Thymus (tissue), 11 donors: ENCODE results near the gene DMD. TPM values are rescaled to one million over a fixed set of nuclear protein-coding genes. Genes with fewer than 3 reads are reported as not detected.

Source experiments
- DNase-seq, 9 donors: peaks; one replicate each; pipeline ENCODE4 v3.0.0-alpha.2; 2013; ENCODE audit warnings: low spot score in 9 of 9, low read depth in 6 of 9, missing footprints in 1 of 9
- H3K27ac ChIP-seq, 2 donors: one replicate each; pipeline ENCODE4 v1.5.1; 2013; ENCODE audit warnings: control low read depth in 1 of 2, low read depth in 1 of 2, low read length in 1 of 2, mild to moderate bottlenecking in 1 of 2, moderate library complexity in 1 of 2
- H3K27me3 ChIP-seq, 2 donors: one replicate each; pipeline ENCODE4 v1.5.1; 2013; ENCODE audit warnings: low read length in 1 of 2; ENCODE audit not compliant: control insufficient read depth in 2 of 2, insufficient read depth in 1 of 2
- H3K36me3 ChIP-seq, 2 donors: one replicate each; pipeline ENCODE4 v1.5.1; 2013; ENCODE audit warnings: low read length in 1 of 2, mild to moderate bottlenecking in 1 of 2, moderate library complexity in 1 of 2; ENCODE audit not compliant: control insufficient read depth in 2 of 2, insufficient read depth in 2 of 2
- H3K4me1 ChIP-seq, 2 donors: one replicate each; pipeline ENCODE4 v1.5.1; 2013; ENCODE audit warnings: low read length in 2 of 2; ENCODE audit not compliant: control insufficient read depth in 2 of 2, insufficient read depth in 2 of 2
- H3K4me3 ChIP-seq, 2 donors: one replicate each; pipeline ENCODE4 v1.5.1; 2013; ENCODE audit warnings: low read length in 2 of 2, control low read depth in 1 of 2, mild to moderate bottlenecking in 1 of 2
- H3K9me3 ChIP-seq, 2 donors: one replicate each; pipeline ENCODE4 v1.5.1; 2013; ENCODE audit warnings: low read length in 1 of 2, mild to moderate bottlenecking in 1 of 2; ENCODE audit not compliant: control insufficient read depth in 2 of 2, insufficient read depth in 1 of 2
- WGBS: extraction: QIAGEN DNeasy Blood & Tissue Kit; methylation state at CpG from one replicate; pipeline ENCODE4 v1.1.7; 2013; 5-methylcytosine and 5-hydroxymethylcytosine counted together
- polyA plus RNA-seq: library from polyadenylated mRNA; stranded (reverse); fragments of 200-250 nt; gene quantifications from one replicate; pipeline ENCODE4 v1.2.3, GENCODE V29; 2013
- total RNA-seq: library from RNA; stranded (reverse); fragments of 120-200 nt; gene quantifications from one replicate; pipeline ENCODE4 v1.2.4, GENCODE V29; 2013
- donor health status: healthy.

The DMD gene
- total and polyA plus RNA-seq, 2 donors: 4.7 to 5.7 TPM

DNA sequence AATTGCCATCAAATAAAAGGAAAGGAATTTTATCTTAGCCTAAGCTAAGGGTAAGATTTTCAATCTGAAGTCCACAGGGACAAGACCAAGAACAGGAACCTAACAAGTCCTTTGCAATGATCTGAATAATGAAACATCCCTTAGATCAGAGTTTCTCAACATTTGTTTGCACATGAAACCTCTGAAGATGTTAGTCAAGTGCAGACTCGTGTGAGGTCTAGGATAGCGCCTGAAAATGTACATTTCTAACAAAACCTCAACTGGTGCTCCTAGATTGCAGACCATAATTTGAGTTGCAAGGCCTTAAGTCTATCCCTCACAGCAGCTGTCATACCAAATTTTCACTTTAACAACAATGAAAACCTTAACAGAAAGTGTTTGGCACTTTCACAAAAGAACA, 337.6 kb downstream of the DMD start:
- Histone ChIP-seq H3K27me3 (no peaks in the 10 kb centered on the region), H3K9me3 (peaks cover 0 to under 1% of the 10 kb centered on the region in 2 donors), H3K4me3 (no peak overlapping the region), H3K4me1 (no peaks in the 10 kb centered on the region), H3K27ac (no peak overlapping the region), H3K36me3 (no peaks in the 10 kb centered on the region)
- DNase-seq: no peak
- WGBS: 88% methylated on average over 2 of the region's 2 CpGs

DNA sequence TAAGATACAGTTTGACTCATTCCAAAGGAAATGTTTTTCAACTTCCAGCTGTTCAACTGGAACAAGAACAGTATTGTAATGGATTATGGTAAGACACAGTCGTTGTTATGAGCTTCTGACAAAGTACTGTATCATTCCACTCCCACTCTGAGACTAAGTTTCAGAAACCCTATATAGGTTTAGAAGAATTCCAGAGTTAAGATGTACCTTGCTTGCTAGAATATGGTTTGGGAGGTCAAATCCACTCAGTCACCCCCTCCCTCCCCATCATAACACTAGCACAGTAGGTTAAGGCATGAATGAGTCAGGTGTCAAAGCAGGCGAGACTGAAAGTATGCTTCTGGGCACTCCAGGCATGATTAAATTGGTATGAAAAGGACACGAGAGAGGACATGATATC, 339.7 kb downstream of the DMD start:
- Histone ChIP-seq H3K4me1 (no peaks in the 10 kb centered on the region), H3K9me3 (peaks cover 0 to 9% of the 10 kb centered on the region in 2 donors), H3K27me3 (no peaks in the 10 kb centered on the region), H3K36me3 (no peaks in the 10 kb centered on the region), H3K27ac (no peak overlapping the region), H3K4me3 (no peak overlapping the region)
- no peak for DNase-seq
- WGBS: 59% methylated on average over 3 of the region's 3 CpGs

DNA sequence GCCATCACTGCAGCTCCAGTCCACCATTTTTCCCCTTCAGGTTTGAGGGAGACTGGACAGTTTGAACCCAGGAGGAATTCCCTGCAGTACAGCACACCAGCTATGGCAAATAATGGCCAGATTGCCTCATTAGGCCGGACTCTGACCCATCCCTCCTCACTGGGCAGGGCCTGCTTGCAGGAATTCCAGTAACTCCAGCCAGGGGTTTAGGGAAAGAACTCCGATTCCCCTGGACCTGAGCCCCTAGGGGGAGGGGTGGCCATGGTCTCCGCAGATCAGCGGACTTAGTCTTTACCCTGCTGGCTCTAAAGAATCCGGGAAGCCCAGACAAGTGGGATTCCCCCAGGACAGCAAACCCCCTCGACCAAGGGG, 342.8 kb downstream of the DMD start:
- H3K9me3 ChIP-seq: peaks cover 0 to 9% of the 10 kb centered on the region in 2 donors
- no peaks in the 10 kb centered on the region for H3K36me3 ChIP-seq
- H3K4me3 ChIP-seq: no peak overlapping the region
- 88% methylated on average over 6 of the region's 6 CpGs for WGBS
- no peaks in the 10 kb centered on the region for H3K4me1 ChIP-seq
- H3K27me3 ChIP-seq: no peaks in the 10 kb centered on the region
- no peak for DNase-seq
- no peak overlapping the region for H3K27ac ChIP-seq

DNA sequence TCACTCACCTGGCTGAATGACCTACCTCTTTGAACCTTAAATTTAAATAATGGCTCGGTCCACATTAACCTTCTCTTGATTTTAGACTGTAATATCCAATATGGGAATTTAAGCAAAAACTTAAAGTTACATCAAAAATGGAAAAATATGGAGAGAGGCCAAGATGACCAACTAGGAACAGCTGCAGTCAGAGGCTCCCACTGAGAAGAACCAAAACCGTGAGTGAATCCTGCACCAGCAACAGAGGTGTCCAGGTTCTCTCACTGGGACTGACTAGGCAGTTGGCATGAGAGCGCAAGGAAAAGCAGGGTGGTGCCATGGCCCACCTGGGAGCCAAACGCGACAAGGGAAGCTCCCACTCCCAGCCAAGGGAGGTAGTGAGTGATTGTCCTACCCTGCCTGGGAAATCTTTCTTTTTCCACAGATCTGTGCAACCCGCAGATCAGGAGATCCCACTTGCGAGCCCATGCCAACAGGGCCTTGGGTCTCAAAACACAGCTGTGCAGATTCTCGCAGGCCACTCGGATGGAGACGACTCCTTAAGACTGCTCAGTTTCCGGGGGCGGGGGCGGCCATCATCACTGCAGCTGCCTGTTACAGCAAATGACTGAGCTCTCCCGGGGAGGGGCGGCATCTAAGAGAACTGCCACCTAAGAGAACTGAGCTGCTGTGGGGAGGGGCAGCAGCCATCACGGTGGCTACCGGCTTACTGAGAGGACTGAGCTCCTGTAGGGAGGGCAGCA, 343.4 kb downstream of the DMD start:
- Histone ChIP-seq H3K36me3 (no peaks in the 10 kb centered on the region), H3K27me3 (no peaks in the 10 kb centered on the region), H3K4me3 (no peak overlapping the region), H3K27ac (no peak overlapping the region), H3K4me1 (no peaks in the 10 kb centered on the region), H3K9me3 (peaks cover 0 to 9% of the 10 kb centered on the region in 2 donors)
- 96% methylated on average over 17 of the region's 17 CpGs for WGBS
- no peak for DNase-seq

DNA sequence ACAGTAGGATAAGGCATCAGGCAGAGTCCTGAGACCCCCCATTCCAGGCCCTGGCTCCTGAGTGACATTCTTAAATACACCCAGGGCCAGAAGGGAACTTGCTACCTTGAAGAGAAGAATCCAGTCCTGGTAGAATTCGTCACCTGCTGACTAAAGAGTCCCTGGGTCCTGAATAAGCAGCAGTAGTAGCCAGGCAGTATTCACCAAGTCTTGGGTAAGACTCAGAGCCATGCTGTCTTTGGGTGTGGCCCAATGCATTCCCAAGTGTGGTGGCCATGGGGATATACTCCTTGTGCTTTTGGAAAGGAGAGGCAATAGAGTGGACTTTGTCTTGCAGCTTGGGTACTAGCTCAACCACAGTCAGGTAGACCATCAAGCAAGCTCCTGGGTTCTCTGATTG, 359.1 kb downstream of the DMD start:
- H3K9me3 ChIP-seq: no peaks in the 10 kb centered on the region
- no peak overlapping the region for H3K27ac ChIP-seq
- H3K4me3 ChIP-seq: no peak overlapping the region
- no peak for DNase-seq
- H3K36me3 ChIP-seq: no peaks in the 10 kb centered on the region
- H3K27me3 ChIP-seq: no peaks in the 10 kb centered on the region
- no peaks in the 10 kb centered on the region for H3K4me1 ChIP-seq
- WGBS: 70% methylated on average over 1 of the region's 1 CpG

DNA sequence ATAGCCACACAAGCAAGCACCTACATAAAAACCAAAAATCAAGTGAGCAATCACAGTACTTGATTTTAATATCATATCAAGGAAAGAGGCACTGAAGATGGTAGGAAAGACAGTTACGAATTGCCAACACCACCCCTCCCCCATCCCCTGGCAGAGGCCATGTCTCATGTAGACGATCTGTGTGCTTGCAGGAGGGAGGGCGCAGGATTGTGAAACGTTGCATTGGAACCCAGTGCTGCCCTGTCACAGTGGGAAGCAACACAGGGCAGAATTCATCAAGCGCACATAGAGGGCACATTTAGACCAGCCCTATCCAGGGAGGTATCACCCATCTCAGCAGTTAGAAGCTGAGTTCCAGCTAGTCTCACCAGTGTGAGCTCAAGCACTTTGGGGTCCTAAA, 359.8 kb downstream of the DMD start:
- Histone ChIP-seq H3K36me3 (no peaks in the 10 kb centered on the region), H3K9me3 (no peaks in the 10 kb centered on the region), H3K4me1 (no peaks in the 10 kb centered on the region), H3K4me3 (no peak overlapping the region), H3K27me3 (no peaks in the 10 kb centered on the region), H3K27ac (no peak overlapping the region)
- WGBS: 92% methylated on average over 5 of the region's 5 CpGs
- DNase-seq: no peak

DNA sequence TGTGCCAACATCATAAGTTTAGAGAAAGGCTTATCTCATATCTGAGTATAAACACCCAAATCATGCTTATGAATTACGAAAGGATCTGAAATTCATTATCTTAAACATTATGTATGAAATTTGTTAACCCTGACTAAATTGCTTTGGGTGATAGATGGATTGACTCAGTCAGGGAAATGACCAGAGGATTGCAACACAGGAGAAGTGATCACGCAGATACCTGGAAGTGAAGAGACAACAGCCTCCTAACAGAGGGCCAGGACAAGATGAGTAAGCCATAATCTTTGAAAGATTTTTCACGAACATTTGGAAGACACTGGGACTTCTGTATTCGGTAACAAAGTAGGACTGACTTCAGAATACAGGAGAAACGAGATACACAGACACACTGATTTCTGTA, 363.4 kb downstream of the DMD start:
- H3K36me3 ChIP-seq: no peaks in the 10 kb centered on the region
- no peaks in the 10 kb centered on the region for H3K9me3 ChIP-seq
- no peaks in the 10 kb centered on the region for H3K4me1 ChIP-seq
- H3K27ac ChIP-seq: no peak overlapping the region
- 96% methylated on average over 5 of the region's 5 CpGs for WGBS
- H3K27me3 ChIP-seq: no peaks in the 10 kb centered on the region
- no peak for DNase-seq
- no peak overlapping the region for H3K4me3 ChIP-seq

DNA sequence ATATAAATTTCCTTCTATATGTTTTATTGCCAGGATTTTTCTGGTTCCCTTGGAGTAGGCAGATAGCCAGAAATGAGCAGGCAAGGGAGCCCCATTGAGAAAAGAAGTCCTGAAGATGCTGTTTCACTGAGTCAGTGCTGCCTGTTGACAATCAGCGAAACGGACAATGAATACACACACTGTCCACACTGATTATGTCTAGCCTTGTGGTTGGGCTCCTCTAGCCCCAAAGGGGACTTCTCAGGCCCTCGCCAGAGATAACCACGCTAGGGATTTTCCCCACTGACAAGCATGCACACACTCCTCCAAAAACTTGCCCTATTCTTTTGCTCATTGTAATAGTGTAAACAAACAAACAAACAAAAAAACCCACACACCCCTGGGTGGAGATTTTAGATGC, 369.3 kb downstream of the DMD start:
- H3K9me3 ChIP-seq: no peaks in the 10 kb centered on the region
- H3K4me1 ChIP-seq: no peaks in the 10 kb centered on the region
- H3K27me3 ChIP-seq: no peaks in the 10 kb centered on the region
- no peak overlapping the region for H3K4me3 ChIP-seq
- DNase-seq: no peak
- H3K27ac ChIP-seq: no peak overlapping the region
- H3K36me3 ChIP-seq: no peaks in the 10 kb centered on the region
- 92% methylated on average over 4 of the region's 4 CpGs for WGBS

DNA sequence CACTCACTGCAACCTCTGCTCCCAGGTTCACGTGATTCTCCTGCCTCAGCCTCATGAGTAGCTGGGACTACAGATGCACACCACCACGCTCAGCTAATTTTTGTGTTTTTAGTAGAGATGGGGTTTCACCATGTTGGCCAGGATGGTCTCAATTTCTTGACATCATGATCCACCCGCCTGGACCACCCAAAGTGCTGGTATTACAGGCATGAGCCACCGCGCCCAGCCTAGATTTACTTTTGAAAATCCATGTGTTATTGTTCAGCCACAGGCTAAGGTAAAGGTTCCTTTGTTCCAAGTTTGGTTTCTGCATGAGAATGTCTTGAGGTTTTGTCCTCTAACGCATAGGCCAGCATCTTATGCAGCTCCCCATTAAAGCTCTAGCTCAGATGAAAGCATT, 371.6 kb downstream of the DMD start:
- H3K9me3 ChIP-seq: no peaks in the 10 kb centered on the region
- H3K4me3 ChIP-seq: no peak overlapping the region
- WGBS: 93% methylated on average over 6 of the region's 6 CpGs
- no peak for DNase-seq
- H3K27me3 ChIP-seq: no peaks in the 10 kb centered on the region
- no peaks in the 10 kb centered on the region for H3K4me1 ChIP-seq
- no peaks in the 10 kb centered on the region for H3K36me3 ChIP-seq
- H3K27ac ChIP-seq: no peak overlapping the region
